ENCODE results near the gene FBXO42. TPM values are rescaled to one million over a fixed set of nuclear protein-coding genes. Genes with fewer than 3 reads are reported as not detected.

Gene FBXO42
- total and polyA plus RNA-seq, 2 experiments from 2014 or later: 6.0 to 20.7 TPM

- Histone ChIP-seq H3K4me1 (ENCODE audit: insufficient read depth) (no peaks in the 10 kb centered on the region), H3K27ac (ENCODE audit: low read depth) (no peak overlapping the region), H3K4me3 (no peak overlapping the region), H3F3A (replicated peaks; ENCODE audit: low read depth) (no peaks in the 10 kb centered on the region), H4K20me1 (replicated peaks; ENCODE audit: insufficient read depth) (peaks cover 36% of the 10 kb centered on the region), H3K27me3 (ENCODE audit: insufficient read depth) (no peaks in the 10 kb centered on the region), H3K4me2 (no peak overlapping the region), H3K36me3 (ENCODE audit: insufficient read depth) (no peaks in the 10 kb centered on the region), H2AFZ (no peak overlapping the region), H3K79me2 (replicated peaks; ENCODE audit: insufficient read depth) (peaks cover 98% of the 10 kb centered on the region), H3K9me2 (ENCODE audit: insufficient read depth) (no peaks in the 10 kb centered on the region)
- no peaks in the 10 kb centered on the region for H3K9me3 Mint-ChIP-seq
- H3K4me1 Mint-ChIP-seq: peaks cover 6% of the 10 kb centered on the region; the same call in 2 of the 3 replicates
- ATAC-seq: no peak
- H3K27ac Mint-ChIP-seq: no peak overlapping the region
- H3K27me3 Mint-ChIP-seq (ENCODE audit: insufficient read depth, low read depth, poor library complexity): peaks cover 4% of the 10 kb centered on the region
- H3K4me3 Mint-ChIP-seq: no peak overlapping the region; the same call in 2 of the 3 replicates
- no peak for DNase-seq (ENCODE audit: low spot score)
- peaks cover under 1% of the 10 kb centered on the region; the same call in 1 of the 3 replicates for H3K36me3 Mint-ChIP-seq (ENCODE audit: low read depth)
- TF ChIP-seq POLR2AphosphoS5 (IDR thresholded peaks at IDR 0.05; ENCODE audit: low read depth) (no peak), EZH2 (IDR thresholded peaks at IDR 0.05; ENCODE audit: low read depth, unreplicated experiment) (no peak), ZNF462 (CRISPR knock-in tag; IDR thresholded peaks at IDR 0.05) (no peak), CTCF (conservative IDR thresholded peaks at IDR 0.05; ENCODE audit: low read depth in 2 of 2) (no peak), CREB1 (CRISPR knock-in tag; IDR thresholded peaks at IDR 0.05; ENCODE audit: low read depth) (no peak)
Observed at GRCh38 chr1:16338961-16339360, 13.3 kb downstream of the FBXO42 start.
